Activated CD8-positive, alpha-beta memory T cell treated with anti-CD3 and anti-CD28 coated beads, Interleukin-2, amount 10 ng/mL, durations not matched to agents 7 days and 5 days (primary cell): ENCODE results near the gene RCOR2. TPM values are rescaled to one million over a fixed set of nuclear protein-coding genes. Genes with fewer than 3 reads are reported as not detected.
"Not testable (repeated sequence)": the region's sequence is repeated elsewhere in the genome, so short reads cannot be mapped to it uniquely, and the experiment has no call there.

Experiments used
- ATAC-seq: fragments of 150-1000 bp; cut with Tn5 transposase; one replicate; pipeline ENCODE4 v1.10.0; 2021; ENCODE audit warnings: moderate library complexity
- CTCF ChIA-PET: fragments of 350-600 bp; sonication (Branson Sonifier 250); formaldehyde crosslinking; loops from one replicate; lab custom pipeline; 2021; ENCODE audit warnings: antibody characterized with exemption; lab: Charles Lee
- DNase-seq: peaks from one replicate; pipeline ENCODE4 v3.0.0-alpha.2; 2020
- H3K27ac Mint-ChIP-seq: one replicate; pipeline ENCODE4 v1.8.0; 2021; ENCODE audit warnings: mild to moderate bottlenecking, mixed read lengths
- H3K27me3 Mint-ChIP-seq: one replicate; pipeline ENCODE4 v1.8.0; 2021; ENCODE audit warnings: mixed read lengths
- H3K36me3 Mint-ChIP-seq: one replicate; pipeline ENCODE4 v1.8.0; 2021; ENCODE audit warnings: mild to moderate bottlenecking, mixed read lengths
- H3K4me1 Mint-ChIP-seq: one replicate; pipeline ENCODE4 v1.8.0; 2021; ENCODE audit warnings: mixed read lengths
- H3K4me3 Mint-ChIP-seq: one replicate; pipeline ENCODE4 v1.8.0; 2021; ENCODE audit warnings: mild to moderate bottlenecking, moderate library complexity, mixed read lengths
- H3K9me3 Mint-ChIP-seq: one replicate; pipeline ENCODE4 v1.8.0; 2022; ENCODE audit warnings: low read depth, mixed read lengths
- total RNA-seq, 2 experiments: library from RNA; stranded (reverse); gene quantifications; one replicate each; pipeline ENCODE4 v1.2.3, GENCODE V29; 2021

RCOR2 gene
- total RNA-seq, 2 experiments from 2014 or later: 0.16 to 0.47 TPM

DNA sequence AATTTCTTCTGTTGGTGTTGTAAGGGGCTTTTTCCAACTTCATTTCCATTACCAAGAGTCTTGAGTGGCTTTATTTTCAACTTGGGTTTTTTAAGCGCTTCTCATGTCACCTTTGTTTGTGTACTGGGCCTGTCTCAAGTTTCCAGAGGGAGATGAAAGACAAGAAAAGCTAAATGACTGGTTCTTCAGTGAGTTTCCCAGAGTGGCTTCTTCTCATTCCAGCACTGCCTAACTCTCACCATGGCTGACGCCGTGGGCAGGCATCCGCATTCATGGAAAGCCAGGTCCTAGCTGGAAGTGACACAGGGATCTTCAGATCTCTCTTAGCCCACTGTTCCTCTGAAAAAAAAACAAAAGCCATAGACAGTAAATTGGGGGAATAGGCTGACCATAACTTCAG lies 49.5 kb downstream of the RCOR2 start:
- DNase-seq (no peak), ATAC-seq (no peak)
- Mint-ChIP-seq H3K4me1 (peaks cover 80% of the 10 kb centered on the region), H3K36me3 (peaks cover 23% of the 10 kb centered on the region), H3K9me3 (no peaks in the 10 kb centered on the region), H3K27me3 (no peaks in the 10 kb centered on the region), H3K27ac (peak overlapping the region; percentile 61), H3K4me3 (no peak overlapping the region)
- CTCF ChIA-PET: interaction anchor here (0.8 to 6.5 kb wide), 5 partner anchors 9 to 78 kb away, joined by 3 to 44 read pairs (median 4); partner anchors contain the start of gene MARK2

DNA sequence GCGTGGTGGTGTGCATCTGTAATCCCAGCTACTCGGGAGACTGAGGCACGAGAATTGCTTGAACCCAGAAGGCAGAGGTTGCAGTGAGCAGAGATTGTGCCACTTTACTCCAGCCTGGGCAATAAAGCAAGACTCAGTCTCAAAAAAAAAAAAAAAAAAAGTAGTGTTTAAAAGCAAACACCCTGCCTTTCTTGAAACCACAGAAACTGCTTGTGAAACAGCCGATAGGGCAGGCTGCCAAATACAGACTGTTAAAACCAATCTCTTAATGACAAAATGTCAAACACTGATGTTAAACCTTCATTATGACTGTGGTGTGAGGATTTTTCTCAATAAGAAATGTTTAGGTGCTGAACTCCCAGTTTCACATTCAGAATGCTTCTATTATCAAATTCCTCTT lies 50.8 kb downstream of the RCOR2 start:
- H3K4me1 Mint-ChIP-seq: peaks cover 76% of the 10 kb centered on the region
- ATAC-seq (peak; percentile 80), DNase-seq (peak; percentile 89)
- H3K27ac Mint-ChIP-seq: peak overlapping the region; percentile 71
- peaks cover 29% of the 10 kb centered on the region for H3K36me3 Mint-ChIP-seq
- H3K4me3 Mint-ChIP-seq: peak overlapping the region; percentile 30
- no peaks in the 10 kb centered on the region for H3K9me3 Mint-ChIP-seq
- CTCF ChIA-PET: interaction anchor here (0.7 to 6.5 kb wide), 7 partner anchors 8 to 1526 kb away, joined by 3 to 44 read pairs (median 3); partner anchors contain the start of gene MARK2
- no peaks in the 10 kb centered on the region for H3K27me3 Mint-ChIP-seq

DNA sequence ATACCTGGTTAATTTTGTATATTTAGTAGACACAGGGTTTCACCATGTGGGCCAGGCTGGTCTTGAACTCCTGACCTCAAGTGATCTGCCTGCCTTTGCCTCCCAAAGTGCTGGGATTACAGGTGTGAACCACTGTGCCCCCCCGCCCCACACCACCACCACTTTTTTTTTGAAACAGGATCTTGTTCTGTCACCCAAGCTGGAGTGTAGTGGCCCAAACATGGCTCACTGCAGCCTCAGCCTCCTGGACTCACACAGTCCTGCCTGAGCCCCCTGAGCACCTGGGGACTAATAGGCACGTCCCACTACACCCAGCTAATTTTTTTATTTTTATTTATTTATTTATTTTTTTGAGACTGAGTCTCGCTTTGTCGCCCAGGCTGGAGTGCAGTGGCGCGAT lies 53.3 kb downstream of the RCOR2 start:
- Mint-ChIP-seq H3K36me3 (peaks cover 23% of the 10 kb centered on the region), H3K4me1 (peaks cover 65% of the 10 kb centered on the region)
- H3K4me3 Mint-ChIP-seq, H3K27me3 Mint-ChIP-seq, ATAC-seq, H3K9me3 Mint-ChIP-seq, DNase-seq, H3K27ac Mint-ChIP-seq: not testable (repeated sequence)
- CTCF ChIA-PET: interaction anchor here (1.0 to 1.3 kb wide), 3 partner anchors 9 to 25 kb away, joined by 3 to 4 read pairs (median 3); no protein-coding TSS in a partner anchor

DNA sequence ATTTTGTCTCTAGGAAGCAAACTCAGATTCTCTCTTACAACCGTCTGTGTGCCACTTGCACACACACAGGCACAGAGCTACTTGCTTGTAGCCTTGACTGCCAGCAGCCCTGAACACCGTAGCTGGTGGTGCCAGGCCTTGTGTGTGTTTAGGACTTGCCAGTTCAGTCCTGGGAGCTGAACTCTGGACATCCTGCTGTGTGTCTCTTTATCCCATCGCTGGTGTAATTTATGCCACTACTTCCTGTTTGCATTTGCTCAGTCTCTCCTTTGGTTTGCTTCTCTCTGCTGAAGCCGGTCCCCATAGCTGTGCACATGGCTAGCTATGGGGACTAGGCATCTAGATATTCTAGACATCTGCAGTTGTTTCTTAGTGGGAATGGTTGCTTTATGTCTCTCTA lies 54.0 kb downstream of the RCOR2 start:
- Mint-ChIP-seq H3K27me3 (no peaks in the 10 kb centered on the region), H3K36me3 (peaks cover 19% of the 10 kb centered on the region), H3K27ac (peak overlapping the region; percentile 85), H3K4me1 (peaks cover 61% of the 10 kb centered on the region), H3K4me3 (no peak overlapping the region), H3K9me3 (no peaks in the 10 kb centered on the region)
- DNase-seq (no peak), ATAC-seq (peak; percentile 60)
- CTCF ChIA-PET: interaction anchor here (1.0 to 1.8 kb wide), 5 partner anchors 9 to 26 kb away, joined by 3 to 6 read pairs (median 3); no protein-coding TSS in a partner anchor

Other genes starting within 250 kb of the RCOR2 start
- gene ATL3, start 245.8 kb downstream of the RCOR2 start, total RNA-seq: 10 to 100 TPM; 28.8 to 31.9 TPM
- gene RTN3, start 235.7 kb downstream of the RCOR2 start, total RNA-seq: 10 to 100 TPM; 55.8 to 64.1 TPM
- gene ZFTA, start 148.4 kb downstream of the RCOR2 start, total RNA-seq: 1 to 10 TPM; 2.6 to 4.2 TPM
- gene SPINDOC, start 103.7 kb downstream of the RCOR2 start, total RNA-seq: 10 to 100 TPM; 53.4 to 55.8 TPM
- 10 to 100 TPM; 57.2 to 57.9 TPM for gene MARK2, start 78.1 kb downstream of the RCOR2 start, total RNA-seq
- gene NAA40, start 21.8 kb upstream of the RCOR2 start, total RNA-seq: 10 to 100 TPM; 37.0 to 46.0 TPM
- gene COX8A, start 57.5 kb upstream of the RCOR2 start, total RNA-seq: 100 to 1,000 TPM; 445 to 484 TPM
- 10 to 100 TPM; 90.1 to 97.6 TPM for gene OTUB1, start 69.3 kb upstream of the RCOR2 start, total RNA-seq
- not detected for gene FLRT1, start 118.8 kb upstream of the RCOR2 start, total RNA-seq
- 10 to 100 TPM; 10.1 to 12.3 TPM for gene MACROD1, start 248.9 kb upstream of the RCOR2 start, total RNA-seq